B cell (primary cell): ENCODE results near the gene ATP1B4.

Experiments
- EZH2 ChIP-seq: IDR thresholded peaks from 2 replicates; pipeline ENCODE4 v1.6.1; 2012; ENCODE audit warnings: borderline replicate concordance, low read depth, mild to moderate bottlenecking, moderate library complexity, low read length; ENCODE audit not compliant: insufficient read depth, poor library complexity, severe bottlenecking
- TF ChIP-seq, protein P1 (sequence below): fragments of 200-600 bp; IDR thresholded peaks from one replicate; pipeline ENCODE4 v1.8.0; 2022; ENCODE audit warnings: antibody characterized with exemption, mild to moderate bottlenecking

DNA sequence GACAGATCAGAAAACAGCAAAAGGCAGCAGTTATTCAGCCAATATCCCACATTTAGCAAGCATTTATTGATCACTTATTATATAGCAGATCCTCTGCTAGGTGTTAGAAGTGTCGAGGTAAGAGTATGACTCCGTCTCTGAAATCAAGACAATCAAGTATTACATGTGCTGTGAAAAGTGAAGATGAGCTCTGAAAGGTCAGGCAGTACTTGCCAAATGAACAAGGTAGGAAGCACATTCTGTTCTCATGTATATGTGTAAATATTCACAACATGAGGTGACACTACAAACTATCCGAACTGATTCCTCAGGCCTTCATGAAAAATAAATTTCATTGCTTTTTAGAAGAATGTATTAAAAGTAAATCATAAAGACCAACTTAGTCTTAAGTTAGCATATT is 15.3 kb downstream of the ATP1B4 start:
- TF ChIP-seq, protein P1, sequence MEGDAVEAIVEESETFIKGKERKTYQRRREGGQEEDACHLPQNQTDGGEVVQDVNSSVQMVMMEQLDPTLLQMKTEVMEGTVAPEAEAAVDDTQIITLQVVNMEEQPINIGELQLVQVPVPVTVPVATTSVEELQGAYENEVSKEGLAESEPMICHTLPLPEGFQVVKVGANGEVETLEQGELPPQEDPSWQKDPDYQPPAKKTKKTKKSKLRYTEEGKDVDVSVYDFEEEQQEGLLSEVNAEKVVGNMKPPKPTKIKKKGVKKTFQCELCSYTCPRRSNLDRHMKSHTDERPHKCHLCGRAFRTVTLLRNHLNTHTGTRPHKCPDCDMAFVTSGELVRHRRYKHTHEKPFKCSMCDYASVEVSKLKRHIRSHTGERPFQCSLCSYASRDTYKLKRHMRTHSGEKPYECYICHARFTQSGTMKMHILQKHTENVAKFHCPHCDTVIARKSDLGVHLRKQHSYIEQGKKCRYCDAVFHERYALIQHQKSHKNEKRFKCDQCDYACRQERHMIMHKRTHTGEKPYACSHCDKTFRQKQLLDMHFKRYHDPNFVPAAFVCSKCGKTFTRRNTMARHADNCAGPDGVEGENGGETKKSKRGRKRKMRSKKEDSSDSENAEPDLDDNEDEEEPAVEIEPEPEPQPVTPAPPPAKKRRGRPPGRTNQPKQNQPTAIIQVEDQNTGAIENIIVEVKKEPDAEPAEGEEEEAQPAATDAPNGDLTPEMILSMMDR = no peak
- no peak for TF ChIP-seq EZH2
